Measurements from ENCODE around the gene SMIM27.
"Not testable (repeated sequence)": the region's sequence is repeated elsewhere in the genome, so short reads cannot be mapped to it uniquely, and the experiment has no call there.

Gene SMIM27, protein sequence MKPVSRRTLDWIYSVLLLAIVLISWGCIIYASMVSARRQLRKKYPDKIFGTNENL
- total RNA-seq, result 2.9 to 7.9 (median 6.3) reads per million in 3 experiments

GRCh38 chr9:32552172-32552872 lies at the start of gene SMIM27, which contains the start of gene TOPORS:
Gene SMIM27, plus strand, starts transcription at chr9:32552327. Its CDS starts 108 bp downstream, at chr9:32552435.
Gene TOPORS, minus strand, starts transcription at chr9:32552586. Its CDS starts 150 bp downstream, at chr9:32552436.
- peak; percentile 87 for DNase-seq

GRCh38 chr9:32502464-32502863 lies 49.7 kb upstream of the SMIM27 start:
- no peak for DNase-seq

GRCh38 chr9:32503008-32503407 lies 49.1 kb upstream of the SMIM27 start:
- DNase-seq, result no peak

DNA sequence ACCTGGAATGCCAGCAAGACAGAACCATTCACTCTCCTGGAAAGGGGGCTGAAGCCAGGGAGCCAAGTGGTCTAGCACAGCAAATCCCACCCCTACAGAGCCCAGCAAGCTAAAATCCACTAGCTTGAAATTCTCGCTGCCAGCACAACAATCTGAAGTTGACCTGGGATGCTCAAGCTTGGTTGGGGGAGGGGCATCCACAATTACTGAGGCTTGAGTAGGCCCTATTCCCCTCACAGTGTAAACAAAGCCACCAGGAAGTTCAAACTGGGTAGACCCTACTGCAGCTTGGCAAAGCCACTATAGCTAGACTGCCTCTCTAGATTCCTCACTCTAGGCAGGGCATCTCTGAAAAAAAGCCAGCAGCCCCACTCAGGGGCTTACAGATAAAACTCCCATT lies 43.4 kb upstream of the SMIM27 start:
- no peak for DNase-seq

- DNase-seq, result no peak
These were observed 35.9 kb upstream of the SMIM27 start for GRCh38 chr9:32516241-32516640.

DNA sequence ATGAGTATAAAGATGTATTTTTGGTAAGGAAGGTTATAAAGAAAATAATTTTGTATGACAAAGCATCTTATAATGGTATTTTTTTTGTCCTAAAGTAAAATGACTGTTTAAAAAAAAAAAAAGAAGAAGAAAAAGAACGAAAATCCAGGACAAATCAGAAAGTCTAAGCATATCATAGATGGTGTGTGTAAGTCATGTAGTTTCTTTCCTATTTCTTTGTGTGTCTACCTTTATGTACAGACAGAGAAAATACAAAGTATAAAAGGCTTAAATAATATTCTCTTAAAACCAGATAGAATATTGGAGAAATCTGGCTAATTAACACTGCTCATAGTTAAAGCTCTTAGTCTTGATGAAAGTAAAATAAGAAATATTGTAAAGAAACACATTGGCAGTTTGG lies 33.9 kb upstream of the SMIM27 start:
- no peak for DNase-seq

- DNase-seq, result no peak
These were observed 28.2 kb upstream of the SMIM27 start for GRCh38 chr9:32523910-32524309.

GRCh38 chr9:32524558-32524891 lies 27.6 kb upstream of the SMIM27 start:
- DNase-seq, result not testable (repeated sequence)

DNA sequence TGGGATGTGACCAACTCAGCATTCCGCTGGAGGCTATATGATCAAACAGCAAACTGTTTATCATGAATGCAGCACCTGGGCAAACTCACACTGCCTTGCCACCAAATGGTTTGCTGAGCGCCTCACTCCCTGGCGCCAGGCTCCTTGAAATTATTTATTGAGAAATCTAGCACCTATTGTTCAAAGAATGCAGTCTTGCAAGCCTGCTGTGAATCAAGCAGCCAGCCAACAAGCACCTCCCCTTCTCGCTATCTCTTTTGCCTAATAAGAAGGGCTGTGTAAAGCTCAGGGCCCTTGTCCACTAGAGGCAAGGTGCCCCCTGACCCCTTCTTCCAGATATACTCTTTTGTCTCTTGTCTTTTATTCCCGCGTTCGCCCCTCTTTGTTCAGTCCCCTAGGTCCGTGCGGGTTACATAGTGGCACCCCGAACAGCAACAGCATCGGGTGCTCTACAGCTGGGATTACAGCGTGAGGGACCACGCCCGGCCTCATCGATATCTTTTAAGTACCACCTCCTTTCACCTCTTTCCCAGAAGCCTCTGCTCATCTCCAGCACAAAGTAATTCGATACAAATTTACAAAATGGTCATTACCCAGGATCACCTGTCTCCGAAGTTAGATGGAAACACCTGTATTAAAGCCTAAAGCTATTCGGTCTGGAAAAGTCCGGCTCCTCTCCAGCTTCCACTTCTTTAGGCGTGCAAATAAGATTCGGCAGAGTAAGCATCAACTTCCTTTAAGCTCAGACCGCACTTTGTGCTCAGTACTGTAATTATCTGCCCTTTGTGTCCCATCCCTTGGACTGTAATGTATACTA lies 27.0 kb upstream of the SMIM27 start:
- peak; percentile 28 for DNase-seq

DNA sequence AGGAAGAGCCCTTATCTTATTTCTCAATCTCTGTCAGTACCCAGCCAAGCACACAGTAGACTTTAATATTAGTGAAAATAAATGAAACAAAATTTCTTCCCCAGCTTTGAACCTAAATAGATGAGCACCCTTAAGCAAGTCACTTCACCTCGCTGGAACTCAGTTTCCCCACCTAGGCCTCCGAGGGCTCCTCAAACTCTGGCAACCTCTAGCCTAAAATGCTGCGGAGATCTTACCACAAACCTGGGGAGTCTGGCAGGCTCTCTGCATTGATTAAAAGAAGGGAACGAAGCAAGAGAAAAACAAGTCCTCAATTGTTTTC lies 26.5 kb upstream of the SMIM27 start:
- DNase-seq, result no peak

- peak; percentile 75 for DNase-seq
These were observed 26.0 kb upstream of the SMIM27 start, which contains the start of gene RIGI for GRCh38 chr9:32526041-32526706. Gene RIGI, minus strand, starts transcription at chr9:32526196. Its CDS starts 30 bp downstream, at chr9:32526166.

DNA sequence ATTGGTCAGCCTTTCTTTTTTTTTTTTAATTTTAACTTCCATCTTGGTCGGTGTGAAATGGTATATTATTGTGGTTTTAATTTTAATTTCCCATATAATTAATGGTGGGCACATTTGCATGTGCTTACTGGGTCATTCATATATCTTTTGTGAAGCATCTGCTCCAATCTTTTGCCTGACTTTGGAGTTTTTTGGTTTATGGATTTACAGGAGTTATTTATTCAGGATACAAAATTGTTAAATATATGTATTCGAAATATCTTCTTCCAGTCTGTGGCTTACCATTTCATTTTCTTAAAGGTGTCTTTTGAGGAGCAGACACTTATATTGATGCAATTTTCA lies 25.4 kb upstream of the SMIM27 start:
- no peak for DNase-seq

GRCh38 chr9:32533336-32533735 lies 18.8 kb upstream of the SMIM27 start:
- no peak for DNase-seq

GRCh38 chr9:32533816-32534215 lies 18.3 kb upstream of the SMIM27 start:
- no peak for DNase-seq

GRCh38 chr9:32543047-32543446 lies 9.1 kb upstream of the SMIM27 start:
- DNase-seq, result no peak

GRCh38 chr9:32545884-32546283 lies 6.2 kb upstream of the SMIM27 start:
- DNase-seq, result no peak

DNA sequence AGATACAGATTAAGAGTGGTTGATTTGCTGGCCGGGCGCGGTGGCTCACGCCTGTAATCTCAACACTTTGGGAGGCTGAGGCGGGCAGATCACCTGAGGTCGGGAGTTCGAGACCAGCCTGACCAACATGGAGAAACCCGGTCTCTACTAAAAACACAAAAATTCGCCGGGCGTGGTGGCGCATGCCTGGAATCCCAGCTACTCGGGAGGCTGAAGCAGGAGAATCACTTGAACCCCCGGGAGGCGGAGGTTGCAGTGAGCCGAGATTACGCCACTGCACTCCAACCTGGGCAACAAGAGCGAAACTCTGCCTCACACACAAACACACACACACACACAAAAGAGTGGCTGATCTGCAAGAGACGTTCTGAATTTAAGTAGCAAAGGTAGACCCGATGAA lies 3.9 kb upstream of the SMIM27 start:
- DNase-seq, result not testable (repeated sequence)

- no peak for DNase-seq
These were observed 2.0 kb upstream of the SMIM27 start for GRCh38 chr9:32550150-32550561.

- peak; percentile 96 for DNase-seq
These were observed 1.4 kb upstream of the SMIM27 start for GRCh38 chr9:32550562-32551275.

- peak; percentile 55 for DNase-seq
These were observed 663 bp upstream of the SMIM27 start for GRCh38 chr9:32551276-32552051.

- no peak for DNase-seq
These were observed 2.0 kb downstream of the SMIM27 start for GRCh38 chr9:32554107-32554506.

DNA sequence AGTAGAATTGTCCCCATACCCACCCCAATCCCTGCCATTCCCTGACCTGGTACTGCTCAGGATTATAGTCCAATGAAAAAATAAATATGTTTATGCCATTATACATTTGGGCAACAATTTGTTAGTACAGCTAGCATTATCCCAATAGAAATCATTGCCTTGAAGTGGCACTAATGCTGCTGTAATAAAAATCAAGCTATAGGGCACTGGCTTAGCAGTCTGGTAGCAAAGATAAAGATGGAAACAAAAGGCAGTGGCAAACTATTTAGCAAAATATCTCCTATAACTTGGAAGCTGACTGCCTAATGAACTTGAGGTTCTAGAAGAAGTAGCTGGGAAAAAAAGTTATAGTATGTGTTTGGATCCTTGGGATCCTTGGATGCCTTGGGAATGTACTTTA lies 2.5 kb downstream of the SMIM27 start:
- DNase-seq, result no peak

Measured in central memory CD4-positive, alpha-beta T cell (primary cell).